ENCODE measurements around the gene PXDN.

DNA sequence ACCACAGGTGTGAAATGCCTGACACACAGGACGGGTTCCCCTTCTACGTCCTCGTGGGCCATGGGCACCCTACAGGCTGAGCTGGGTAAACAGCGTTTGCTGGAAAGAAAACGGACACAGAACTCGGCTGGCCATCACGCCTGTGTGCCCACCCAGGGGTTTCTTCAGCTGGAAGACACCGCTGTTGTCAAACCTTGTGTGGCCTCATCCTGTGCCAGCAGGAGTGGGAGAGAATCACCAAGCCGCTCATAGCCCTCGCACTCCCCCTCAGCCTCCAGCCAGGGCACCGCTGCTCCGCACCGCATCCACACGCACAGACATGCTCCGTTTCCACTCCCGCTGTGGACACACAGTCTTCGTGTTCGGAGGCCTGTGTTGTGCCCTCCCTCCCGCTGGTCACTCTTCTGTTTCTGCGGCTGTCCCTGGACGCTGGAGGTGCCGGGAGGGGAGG is 161.4 kb downstream of the PXDN start:
- TF ChIP-seq POLR2A (IDR thresholded peaks at IDR 0.05), result no peak
- TF ChIP-seq, protein P1, sequence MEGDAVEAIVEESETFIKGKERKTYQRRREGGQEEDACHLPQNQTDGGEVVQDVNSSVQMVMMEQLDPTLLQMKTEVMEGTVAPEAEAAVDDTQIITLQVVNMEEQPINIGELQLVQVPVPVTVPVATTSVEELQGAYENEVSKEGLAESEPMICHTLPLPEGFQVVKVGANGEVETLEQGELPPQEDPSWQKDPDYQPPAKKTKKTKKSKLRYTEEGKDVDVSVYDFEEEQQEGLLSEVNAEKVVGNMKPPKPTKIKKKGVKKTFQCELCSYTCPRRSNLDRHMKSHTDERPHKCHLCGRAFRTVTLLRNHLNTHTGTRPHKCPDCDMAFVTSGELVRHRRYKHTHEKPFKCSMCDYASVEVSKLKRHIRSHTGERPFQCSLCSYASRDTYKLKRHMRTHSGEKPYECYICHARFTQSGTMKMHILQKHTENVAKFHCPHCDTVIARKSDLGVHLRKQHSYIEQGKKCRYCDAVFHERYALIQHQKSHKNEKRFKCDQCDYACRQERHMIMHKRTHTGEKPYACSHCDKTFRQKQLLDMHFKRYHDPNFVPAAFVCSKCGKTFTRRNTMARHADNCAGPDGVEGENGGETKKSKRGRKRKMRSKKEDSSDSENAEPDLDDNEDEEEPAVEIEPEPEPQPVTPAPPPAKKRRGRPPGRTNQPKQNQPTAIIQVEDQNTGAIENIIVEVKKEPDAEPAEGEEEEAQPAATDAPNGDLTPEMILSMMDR (IDR thresholded peaks at IDR 0.05), result no peak
- no peak for TF ChIP-seq EP300 (IDR thresholded peaks at IDR 0.05)
